GM13977 (cell line): ENCODE data around the gene ZNF618.
"Not testable (repeated sequence)": the region's sequence is repeated elsewhere in the genome, so short reads cannot be mapped to it uniquely, and the experiment has no call there.

ENCODE experiments used
- DNase-seq: peaks from one replicate; pipeline ENCODE4 v3.0.0; 2012; ENCODE audit warnings: low spot score
- in situ Hi-C: fragments of 300-500 bp; cut with MboI; formaldehyde crosslinking; loops from one replicate; pipeline ENCODE4 v1.12.0; 2022; ENCODE audit warnings: low sequenced_read_pairs, low pct_unique_long_range_greater_than_20kb, mixed read lengths, inconsistent platforms; ENCODE audit not compliant: unreplicated experiment
- TF ChIP-seq, protein P1 (sequence below): IDR thresholded peaks from 2 replicates; pipeline ENCODE4 v1.5.1; 2012; ENCODE audit warnings: mild to moderate bottlenecking, control low read depth; ENCODE audit not compliant: insufficient read depth; ENCODE audit errors: extremely low read depth, missing control alignments

ZNF618 gene

DNA sequence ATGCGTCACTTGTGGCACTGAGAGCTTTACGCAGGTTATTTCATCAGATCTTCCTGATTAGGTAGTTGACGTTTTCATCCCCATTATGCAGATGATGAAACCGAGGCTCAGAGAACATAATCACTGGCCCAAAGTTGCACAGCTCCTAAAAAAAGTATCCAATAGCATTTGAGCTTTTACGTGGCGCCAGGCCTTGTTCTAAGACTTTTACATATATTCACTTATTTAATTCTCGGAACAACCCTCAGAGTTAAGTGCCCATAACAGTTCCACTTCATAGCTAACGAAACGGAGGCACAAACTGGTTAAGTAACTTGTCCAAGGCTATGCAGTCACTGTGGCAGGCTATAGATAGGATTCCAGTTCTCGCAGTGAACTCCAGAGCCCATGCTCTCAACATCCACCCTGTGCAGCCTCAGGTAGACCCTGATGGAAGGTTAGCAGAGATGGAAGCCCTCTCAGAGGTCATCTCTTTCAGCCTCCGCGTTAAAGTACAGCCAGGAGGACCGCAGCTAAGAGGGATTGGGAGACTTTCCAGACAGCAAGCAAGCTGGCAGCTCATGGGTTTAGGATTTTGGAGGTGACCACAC lies 162.7 kb downstream of the ZNF618 start:
- no peak for DNase-seq
- TF ChIP-seq, protein P1, sequence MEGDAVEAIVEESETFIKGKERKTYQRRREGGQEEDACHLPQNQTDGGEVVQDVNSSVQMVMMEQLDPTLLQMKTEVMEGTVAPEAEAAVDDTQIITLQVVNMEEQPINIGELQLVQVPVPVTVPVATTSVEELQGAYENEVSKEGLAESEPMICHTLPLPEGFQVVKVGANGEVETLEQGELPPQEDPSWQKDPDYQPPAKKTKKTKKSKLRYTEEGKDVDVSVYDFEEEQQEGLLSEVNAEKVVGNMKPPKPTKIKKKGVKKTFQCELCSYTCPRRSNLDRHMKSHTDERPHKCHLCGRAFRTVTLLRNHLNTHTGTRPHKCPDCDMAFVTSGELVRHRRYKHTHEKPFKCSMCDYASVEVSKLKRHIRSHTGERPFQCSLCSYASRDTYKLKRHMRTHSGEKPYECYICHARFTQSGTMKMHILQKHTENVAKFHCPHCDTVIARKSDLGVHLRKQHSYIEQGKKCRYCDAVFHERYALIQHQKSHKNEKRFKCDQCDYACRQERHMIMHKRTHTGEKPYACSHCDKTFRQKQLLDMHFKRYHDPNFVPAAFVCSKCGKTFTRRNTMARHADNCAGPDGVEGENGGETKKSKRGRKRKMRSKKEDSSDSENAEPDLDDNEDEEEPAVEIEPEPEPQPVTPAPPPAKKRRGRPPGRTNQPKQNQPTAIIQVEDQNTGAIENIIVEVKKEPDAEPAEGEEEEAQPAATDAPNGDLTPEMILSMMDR, result no peak
- in situ Hi-C loops, result no loop called here

DNA sequence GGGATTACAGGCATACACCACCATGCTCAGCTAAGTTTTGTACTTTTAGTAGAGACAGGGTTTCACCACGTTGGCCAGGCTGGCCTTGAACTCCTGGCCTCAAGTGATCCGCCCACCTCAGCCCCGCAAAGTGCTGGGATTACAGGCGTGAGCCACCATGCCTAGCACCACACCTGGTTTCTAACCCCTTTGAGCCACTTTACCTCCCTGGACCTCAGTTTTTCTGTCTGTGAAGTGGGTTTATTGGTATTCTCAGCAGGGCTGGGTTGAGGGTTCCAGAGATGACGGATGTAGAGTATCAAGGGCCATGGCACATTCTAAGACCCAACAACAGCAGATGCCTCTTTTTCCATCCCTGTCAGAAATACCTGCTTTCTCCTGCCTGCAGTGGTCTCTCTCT lies 163.4 kb downstream of the ZNF618 start:
- DNase-seq, result no peak
- TF ChIP-seq, protein P1, result no peak
- in situ Hi-C loops, result no loop called here

DNA sequence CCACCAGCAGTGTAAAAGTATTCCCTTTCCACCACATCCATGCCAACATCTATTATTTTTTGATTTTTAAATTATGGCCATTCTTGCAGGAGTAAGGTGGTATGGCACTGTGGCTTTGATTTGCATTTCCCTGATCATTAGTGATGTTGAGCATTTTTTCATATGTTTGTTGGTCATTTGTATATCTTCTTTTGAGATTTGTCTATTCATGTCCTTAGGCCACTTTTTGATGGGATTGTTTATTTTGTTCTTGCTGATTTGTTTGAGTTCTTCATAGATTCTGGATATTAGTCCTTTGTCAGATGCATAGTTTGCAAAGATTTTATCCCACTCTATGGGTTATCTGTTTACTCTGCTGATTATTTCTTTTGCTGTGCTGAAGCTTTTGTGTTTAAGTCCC lies 167.6 kb downstream of the ZNF618 start:
- in situ Hi-C loops, DNase-seq: not testable (repeated sequence)

DNA sequence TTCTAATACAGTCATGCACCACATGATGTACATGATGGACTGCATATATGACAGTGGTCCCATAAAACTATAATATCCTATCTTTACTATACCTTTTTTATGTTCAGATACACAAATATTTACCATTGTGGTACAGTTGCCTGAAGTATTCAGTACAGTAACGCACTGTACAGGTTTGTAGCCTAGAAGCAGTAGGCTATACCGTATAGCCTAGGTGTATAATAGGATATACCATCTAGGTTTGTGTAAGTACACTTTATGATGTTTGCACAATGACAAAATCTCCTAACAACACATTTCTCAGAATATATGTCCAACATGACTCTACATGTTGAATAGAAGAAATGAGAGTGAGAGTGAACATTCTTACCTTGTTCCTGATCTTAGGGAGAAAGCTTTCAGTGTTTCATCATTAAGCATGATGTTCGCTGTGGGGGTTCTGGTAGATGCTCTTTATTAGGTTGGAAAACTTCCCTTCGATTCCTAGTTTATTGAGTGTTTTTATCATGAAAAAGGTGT lies 170.2 kb downstream of the ZNF618 start:
- in situ Hi-C loops, result no loop called here
- TF ChIP-seq, protein P1, result no peak
- DNase-seq, result no peak

DNA sequence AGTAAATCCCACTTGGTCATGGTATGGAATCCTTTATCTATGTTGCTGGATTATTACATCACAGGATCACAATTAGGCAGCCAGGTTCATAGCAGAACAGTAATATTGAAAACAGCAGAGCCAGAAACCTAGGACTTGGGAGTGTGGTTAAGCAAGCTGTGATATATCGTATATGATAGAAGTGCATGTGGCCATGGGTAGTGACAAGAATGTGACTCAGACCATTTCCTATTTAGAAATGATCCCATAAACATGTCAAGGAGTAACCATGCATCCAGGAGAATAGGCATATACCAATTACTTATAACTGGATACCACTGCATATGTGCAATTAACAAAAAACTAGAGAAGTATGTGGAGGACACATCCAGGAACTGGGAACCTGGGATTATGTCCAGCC lies 170.8 kb downstream of the ZNF618 start:
- in situ Hi-C loops, result no loop called here
- DNase-seq, result no peak
- TF ChIP-seq, protein P1, result no peak

DNA sequence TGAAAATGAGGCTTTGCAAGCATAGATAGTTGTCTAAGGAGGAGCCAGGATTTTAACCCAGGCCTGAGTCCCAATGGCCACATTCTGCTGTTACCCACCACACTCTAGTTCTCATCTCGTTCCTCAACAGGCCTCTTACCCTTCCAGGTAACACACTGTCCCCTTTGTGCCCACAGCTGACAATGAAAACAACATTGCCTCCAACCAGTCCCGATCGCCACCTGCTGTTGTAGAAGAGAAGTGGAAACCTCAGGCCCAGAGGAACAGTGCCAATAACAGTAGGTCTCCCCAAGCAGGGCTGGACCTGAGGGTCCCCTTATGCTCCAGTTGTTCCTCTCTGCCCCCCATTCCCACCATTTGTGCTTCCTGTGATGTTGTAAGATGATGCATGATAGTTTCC lies 171.6 kb downstream of the ZNF618 start:
- TF ChIP-seq, protein P1, result peak; percentile 20
- DNase-seq, result peak; percentile 18
- in situ Hi-C loops, result no loop called here

DNA sequence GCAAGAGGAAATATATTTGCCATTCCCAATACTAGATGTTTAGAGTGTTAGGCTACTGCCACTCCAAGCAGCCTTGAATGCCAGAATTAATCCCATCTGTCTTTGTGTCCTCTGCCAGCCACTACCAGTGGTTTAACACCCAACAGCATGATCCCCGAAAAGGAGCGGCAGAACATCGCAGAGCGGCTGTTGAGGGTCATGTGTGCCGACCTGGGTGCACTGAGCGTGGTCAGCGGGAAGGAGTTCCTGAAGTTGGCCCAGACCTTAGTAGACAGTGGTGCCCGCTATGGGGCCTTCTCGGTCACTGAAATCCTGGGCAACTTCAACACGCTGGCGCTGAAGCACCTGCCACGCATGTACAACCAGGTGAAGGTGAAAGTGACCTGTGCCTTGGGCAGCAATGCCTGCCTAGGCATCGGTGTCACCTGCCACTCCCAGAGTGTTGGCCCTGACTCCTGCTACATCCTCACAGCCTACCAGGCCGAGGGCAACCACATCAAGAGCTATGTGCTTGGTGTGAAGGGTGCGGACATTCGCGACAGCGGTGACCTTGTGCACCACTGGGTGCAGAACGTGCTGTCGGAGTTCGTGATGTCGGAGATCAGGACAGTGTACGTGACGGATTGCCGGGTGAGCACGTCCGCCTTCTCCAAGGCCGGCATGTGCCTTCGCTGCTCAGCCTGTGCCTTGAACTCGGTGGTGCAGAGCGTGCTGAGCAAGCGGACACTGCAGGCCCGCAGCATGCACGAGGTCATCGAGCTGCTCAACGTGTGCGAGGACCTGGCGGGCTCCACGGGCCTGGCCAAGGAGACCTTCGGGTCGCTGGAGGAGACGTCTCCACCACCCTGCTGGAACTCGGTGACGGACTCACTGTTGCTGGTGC lies 172.7 kb downstream of the ZNF618 start:
- TF ChIP-seq, protein P1, result no peak
- DNase-seq, result no peak
- in situ Hi-C loops, result no loop called here
